Measurements from ENCODE around the gene CREB3L1. TPM values are rescaled to one million over a fixed set of nuclear protein-coding genes. Genes with fewer than 3 reads are reported as not detected.

Gene CREB3L1, protein sequence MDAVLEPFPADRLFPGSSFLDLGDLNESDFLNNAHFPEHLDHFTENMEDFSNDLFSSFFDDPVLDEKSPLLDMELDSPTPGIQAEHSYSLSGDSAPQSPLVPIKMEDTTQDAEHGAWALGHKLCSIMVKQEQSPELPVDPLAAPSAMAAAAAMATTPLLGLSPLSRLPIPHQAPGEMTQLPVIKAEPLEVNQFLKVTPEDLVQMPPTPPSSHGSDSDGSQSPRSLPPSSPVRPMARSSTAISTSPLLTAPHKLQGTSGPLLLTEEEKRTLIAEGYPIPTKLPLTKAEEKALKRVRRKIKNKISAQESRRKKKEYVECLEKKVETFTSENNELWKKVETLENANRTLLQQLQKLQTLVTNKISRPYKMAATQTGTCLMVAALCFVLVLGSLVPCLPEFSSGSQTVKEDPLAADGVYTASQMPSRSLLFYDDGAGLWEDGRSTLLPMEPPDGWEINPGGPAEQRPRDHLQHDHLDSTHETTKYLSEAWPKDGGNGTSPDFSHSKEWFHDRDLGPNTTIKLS
- not detected for total RNA-seq
- not detected for total RNA-seq (2013)

DNA sequence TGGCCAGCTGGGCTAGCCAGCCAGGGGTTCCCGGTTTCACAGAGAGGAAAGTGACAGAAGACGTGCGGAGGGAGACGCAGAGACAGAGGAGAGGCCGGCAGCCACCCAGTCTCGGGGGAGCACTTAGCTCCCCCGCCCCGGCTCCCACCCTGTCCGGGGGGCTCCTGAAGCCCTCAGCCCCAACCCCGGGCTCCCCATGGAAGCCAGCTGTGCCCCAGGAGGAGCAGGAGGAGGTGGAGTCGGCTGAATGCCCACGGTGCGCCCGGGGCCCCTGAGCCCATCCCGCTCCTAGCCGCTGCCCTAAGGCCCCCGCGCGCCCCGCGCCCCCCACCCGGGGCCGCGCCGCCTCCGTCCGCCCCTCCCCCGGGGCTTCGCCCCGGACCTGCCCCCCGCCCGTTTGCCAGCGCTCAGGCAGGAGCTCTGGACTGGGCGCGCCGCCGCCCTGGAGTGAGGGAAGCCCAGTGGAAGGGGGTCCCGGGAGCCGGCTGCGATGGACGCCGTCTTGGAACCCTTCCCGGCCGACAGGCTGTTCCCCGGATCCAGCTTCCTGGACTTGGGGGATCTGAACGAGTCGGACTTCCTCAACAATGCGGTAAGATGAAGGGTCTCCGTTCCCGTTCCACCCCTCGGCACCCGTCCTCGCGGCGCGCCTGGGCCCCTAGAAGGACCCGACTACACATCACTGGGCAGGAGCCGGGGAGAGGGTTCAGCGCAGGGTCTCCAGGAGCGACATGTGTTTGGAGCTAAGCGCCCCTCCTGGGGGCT lies at the start of gene CREB3L1:
CREB3L1 (plus strand) TSS at position 41 of the 765 bp plus-strand sequence; CDS start at position 491, 450 bp downstream.
- no peaks in the 10 kb centered on the region for H3K36me3 ChIP-seq (ENCODE audit: control insufficient read depth, insufficient read depth, low read length)
- H3K27me3 Mint-ChIP-seq (ENCODE audit: low read depth in 2 of 2), result peaks cover 41 to 43% of the 10 kb centered on the region in 2 donors
- no peak within 1 kb of the TSS for H3K27ac Mint-ChIP-seq
- TF ChIP-seq, protein P1, sequence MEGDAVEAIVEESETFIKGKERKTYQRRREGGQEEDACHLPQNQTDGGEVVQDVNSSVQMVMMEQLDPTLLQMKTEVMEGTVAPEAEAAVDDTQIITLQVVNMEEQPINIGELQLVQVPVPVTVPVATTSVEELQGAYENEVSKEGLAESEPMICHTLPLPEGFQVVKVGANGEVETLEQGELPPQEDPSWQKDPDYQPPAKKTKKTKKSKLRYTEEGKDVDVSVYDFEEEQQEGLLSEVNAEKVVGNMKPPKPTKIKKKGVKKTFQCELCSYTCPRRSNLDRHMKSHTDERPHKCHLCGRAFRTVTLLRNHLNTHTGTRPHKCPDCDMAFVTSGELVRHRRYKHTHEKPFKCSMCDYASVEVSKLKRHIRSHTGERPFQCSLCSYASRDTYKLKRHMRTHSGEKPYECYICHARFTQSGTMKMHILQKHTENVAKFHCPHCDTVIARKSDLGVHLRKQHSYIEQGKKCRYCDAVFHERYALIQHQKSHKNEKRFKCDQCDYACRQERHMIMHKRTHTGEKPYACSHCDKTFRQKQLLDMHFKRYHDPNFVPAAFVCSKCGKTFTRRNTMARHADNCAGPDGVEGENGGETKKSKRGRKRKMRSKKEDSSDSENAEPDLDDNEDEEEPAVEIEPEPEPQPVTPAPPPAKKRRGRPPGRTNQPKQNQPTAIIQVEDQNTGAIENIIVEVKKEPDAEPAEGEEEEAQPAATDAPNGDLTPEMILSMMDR (IDR thresholded peaks at IDR 0.05), result no peak
- 1% methylated on average over 61 of the region's 61 CpGs for WGBS (ENCODE audit: insufficient coverage)
- peaks cover 0 to 5% of the 10 kb centered on the region in 2 donors for H3K4me1 Mint-ChIP-seq
- H3K4me1 ChIP-seq (ENCODE audit: control insufficient read depth, insufficient read depth, low read length), result peaks cover 5% of the 10 kb centered on the region
- no peaks in the 10 kb centered on the region for H3K9me3 ChIP-seq (ENCODE audit: control insufficient read depth, insufficient read depth, low read length)
- intact Hi-C loops (cut with micrococcal nuclease), result no loop called here
- no peak within 1 kb of the TSS for H3K4me3 ChIP-seq (ENCODE audit: low read length)
- DNase-seq (no peak), ATAC-seq (no peak)
- no peak within 1 kb of the TSS for H3K27ac ChIP-seq (ENCODE audit: low read length)
- no peak within 1 kb of the TSS for H3K4me3 Mint-ChIP-seq
- no peaks in the 10 kb centered on the region for H3K36me3 Mint-ChIP-seq
- H3K9me3 Mint-ChIP-seq, result no peaks in the 10 kb centered on the region
- peaks cover 22% of the 10 kb centered on the region for H3K27me3 ChIP-seq (ENCODE audit: control insufficient read depth, insufficient read depth, low read length)

DNA sequence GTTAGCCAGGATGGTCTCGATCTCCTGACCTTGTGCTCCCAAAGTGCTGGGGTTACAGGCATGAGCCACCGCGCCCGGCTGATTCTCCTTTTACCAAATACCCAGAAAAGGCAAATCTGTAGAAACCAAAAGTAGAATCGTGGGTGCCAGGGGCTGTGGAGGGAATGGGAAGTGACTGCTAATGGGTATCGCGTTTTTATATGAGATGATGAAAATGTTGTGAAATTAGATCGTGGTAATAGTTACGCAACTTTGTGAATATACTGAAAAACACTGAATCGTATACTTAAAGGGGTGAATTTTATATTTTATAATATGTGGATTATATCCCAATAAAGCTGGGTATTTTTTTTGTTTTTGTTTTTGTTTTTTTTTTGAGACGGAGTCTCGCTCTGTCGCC lies 48.2 kb upstream of the CREB3L1 start:
- no peaks in the 10 kb centered on the region for H3K9me3 ChIP-seq (ENCODE audit: control insufficient read depth, insufficient read depth, low read length)
- Mint-ChIP-seq H3K27ac (no peak overlapping the region), H3K9me3 (no peaks in the 10 kb centered on the region), H3K4me3 (no peak overlapping the region), H3K27me3 (ENCODE audit: low read depth in 2 of 2) (peaks cover 18 to 23% of the 10 kb centered on the region in 2 donors), H3K36me3 (no peaks in the 10 kb centered on the region), H3K4me1 (no peaks in the 10 kb centered on the region)
- H3K27ac ChIP-seq (ENCODE audit: low read length), result no peak overlapping the region
- ATAC-seq (no peak), DNase-seq (no peak)
- H3K4me3 ChIP-seq (ENCODE audit: low read length), result no peak overlapping the region
- H3K36me3 ChIP-seq (ENCODE audit: control insufficient read depth, insufficient read depth, low read length), result no peaks in the 10 kb centered on the region
- WGBS (ENCODE audit: insufficient coverage), result 79% methylated on average over 12 of the region's 13 CpGs
- H3K27me3 ChIP-seq (ENCODE audit: control insufficient read depth, insufficient read depth, low read length), result peaks cover 2% of the 10 kb centered on the region
- intact Hi-C loops (cut with micrococcal nuclease), result no loop called here
- H3K4me1 ChIP-seq (ENCODE audit: control insufficient read depth, insufficient read depth, low read length), result no peaks in the 10 kb centered on the region
- TF ChIP-seq, protein P1 (IDR thresholded peaks at IDR 0.05), result no peak

DNA sequence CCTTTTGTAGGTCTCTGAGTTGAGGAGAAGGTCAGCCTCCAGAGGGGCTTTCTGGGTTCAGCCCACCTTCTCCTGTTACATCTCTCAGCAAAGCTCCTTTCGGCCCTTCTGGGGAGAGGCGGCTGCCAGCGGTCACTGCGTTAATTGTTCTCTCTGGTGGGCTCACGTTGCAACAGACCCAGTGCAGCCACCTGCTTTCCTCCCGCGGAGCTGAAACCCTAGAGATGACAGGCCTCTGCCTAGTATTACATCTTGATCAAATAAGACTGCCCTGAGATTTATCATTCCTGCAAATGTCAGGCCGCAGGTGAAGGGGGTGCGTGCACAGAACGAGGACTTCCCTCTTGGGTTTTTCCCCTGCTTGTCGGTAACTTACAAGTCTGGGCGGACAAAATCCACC lies 43.2 kb upstream of the CREB3L1 start:
- Histone ChIP-seq H3K36me3 (ENCODE audit: control insufficient read depth, insufficient read depth, low read length) (no peaks in the 10 kb centered on the region), H3K4me1 (ENCODE audit: control insufficient read depth, insufficient read depth, low read length) (peaks cover 22% of the 10 kb centered on the region), H3K9me3 (ENCODE audit: control insufficient read depth, insufficient read depth, low read length) (no peaks in the 10 kb centered on the region), H3K4me3 (ENCODE audit: low read length) (no peak overlapping the region), H3K27ac (ENCODE audit: low read length) (no peak overlapping the region), H3K27me3 (ENCODE audit: control insufficient read depth, insufficient read depth, low read length) (peaks cover 22% of the 10 kb centered on the region)
- Mint-ChIP-seq H3K4me3 (no peak overlapping the region), H3K27ac (no peak overlapping the region), H3K36me3 (no peaks in the 10 kb centered on the region), H3K9me3 (no peaks in the 10 kb centered on the region), H3K4me1 (peaks cover 7 to 10% of the 10 kb centered on the region in 2 donors), H3K27me3 (ENCODE audit: low read depth in 2 of 2) (peaks cover 25 to 33% of the 10 kb centered on the region in 2 donors)
- ATAC-seq, result no peak
- 79% methylated on average over 12 of the region's 12 CpGs for WGBS (ENCODE audit: insufficient coverage)
- no peak for DNase-seq
- TF ChIP-seq, protein P1 (IDR thresholded peaks at IDR 0.05), result no peak
- intact Hi-C loops (cut with micrococcal nuclease), result no loop called here

Data from natural killer cell (primary cell).